ENCODE measurements around the gene SELENOO. TPM values are rescaled to one million over a fixed set of nuclear protein-coding genes. Genes with fewer than 3 reads are reported as not detected.

Gene SELENOO
- total and polyA plus RNA-seq, 2 of the 13 experiments (the other 11 are each of a cell fraction or from before 2014, with no cell fraction given): 14.4 to 19.0 TPM

DNA sequence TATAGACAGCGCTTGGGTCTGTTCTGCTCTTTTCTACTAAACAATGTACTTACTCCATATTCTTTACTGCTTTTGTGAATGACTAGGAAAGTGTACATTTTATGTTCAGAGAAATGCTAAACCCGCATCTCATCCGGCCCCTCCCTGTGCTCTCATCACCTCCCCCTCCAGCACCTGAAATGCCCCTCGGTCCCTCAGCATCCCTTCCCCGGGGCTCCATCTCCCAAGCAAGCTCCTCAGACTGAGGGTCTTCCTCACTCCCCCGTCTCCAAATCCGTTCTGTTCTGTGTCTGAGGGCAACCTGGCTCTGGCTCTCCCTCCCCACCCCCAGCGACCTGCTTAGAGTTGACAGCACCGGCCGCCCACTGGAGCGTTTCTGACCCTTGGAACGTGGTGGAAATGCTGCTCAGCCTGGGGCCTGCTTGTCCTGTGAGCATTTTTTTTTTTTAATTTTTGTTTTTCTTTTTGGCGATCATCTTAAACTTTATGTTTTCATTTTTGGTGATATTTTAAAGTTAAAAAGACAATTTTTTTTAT, 1.4 kb downstream of the SELENOO start (continued):
- TF ChIP-seq, protein P1, sequence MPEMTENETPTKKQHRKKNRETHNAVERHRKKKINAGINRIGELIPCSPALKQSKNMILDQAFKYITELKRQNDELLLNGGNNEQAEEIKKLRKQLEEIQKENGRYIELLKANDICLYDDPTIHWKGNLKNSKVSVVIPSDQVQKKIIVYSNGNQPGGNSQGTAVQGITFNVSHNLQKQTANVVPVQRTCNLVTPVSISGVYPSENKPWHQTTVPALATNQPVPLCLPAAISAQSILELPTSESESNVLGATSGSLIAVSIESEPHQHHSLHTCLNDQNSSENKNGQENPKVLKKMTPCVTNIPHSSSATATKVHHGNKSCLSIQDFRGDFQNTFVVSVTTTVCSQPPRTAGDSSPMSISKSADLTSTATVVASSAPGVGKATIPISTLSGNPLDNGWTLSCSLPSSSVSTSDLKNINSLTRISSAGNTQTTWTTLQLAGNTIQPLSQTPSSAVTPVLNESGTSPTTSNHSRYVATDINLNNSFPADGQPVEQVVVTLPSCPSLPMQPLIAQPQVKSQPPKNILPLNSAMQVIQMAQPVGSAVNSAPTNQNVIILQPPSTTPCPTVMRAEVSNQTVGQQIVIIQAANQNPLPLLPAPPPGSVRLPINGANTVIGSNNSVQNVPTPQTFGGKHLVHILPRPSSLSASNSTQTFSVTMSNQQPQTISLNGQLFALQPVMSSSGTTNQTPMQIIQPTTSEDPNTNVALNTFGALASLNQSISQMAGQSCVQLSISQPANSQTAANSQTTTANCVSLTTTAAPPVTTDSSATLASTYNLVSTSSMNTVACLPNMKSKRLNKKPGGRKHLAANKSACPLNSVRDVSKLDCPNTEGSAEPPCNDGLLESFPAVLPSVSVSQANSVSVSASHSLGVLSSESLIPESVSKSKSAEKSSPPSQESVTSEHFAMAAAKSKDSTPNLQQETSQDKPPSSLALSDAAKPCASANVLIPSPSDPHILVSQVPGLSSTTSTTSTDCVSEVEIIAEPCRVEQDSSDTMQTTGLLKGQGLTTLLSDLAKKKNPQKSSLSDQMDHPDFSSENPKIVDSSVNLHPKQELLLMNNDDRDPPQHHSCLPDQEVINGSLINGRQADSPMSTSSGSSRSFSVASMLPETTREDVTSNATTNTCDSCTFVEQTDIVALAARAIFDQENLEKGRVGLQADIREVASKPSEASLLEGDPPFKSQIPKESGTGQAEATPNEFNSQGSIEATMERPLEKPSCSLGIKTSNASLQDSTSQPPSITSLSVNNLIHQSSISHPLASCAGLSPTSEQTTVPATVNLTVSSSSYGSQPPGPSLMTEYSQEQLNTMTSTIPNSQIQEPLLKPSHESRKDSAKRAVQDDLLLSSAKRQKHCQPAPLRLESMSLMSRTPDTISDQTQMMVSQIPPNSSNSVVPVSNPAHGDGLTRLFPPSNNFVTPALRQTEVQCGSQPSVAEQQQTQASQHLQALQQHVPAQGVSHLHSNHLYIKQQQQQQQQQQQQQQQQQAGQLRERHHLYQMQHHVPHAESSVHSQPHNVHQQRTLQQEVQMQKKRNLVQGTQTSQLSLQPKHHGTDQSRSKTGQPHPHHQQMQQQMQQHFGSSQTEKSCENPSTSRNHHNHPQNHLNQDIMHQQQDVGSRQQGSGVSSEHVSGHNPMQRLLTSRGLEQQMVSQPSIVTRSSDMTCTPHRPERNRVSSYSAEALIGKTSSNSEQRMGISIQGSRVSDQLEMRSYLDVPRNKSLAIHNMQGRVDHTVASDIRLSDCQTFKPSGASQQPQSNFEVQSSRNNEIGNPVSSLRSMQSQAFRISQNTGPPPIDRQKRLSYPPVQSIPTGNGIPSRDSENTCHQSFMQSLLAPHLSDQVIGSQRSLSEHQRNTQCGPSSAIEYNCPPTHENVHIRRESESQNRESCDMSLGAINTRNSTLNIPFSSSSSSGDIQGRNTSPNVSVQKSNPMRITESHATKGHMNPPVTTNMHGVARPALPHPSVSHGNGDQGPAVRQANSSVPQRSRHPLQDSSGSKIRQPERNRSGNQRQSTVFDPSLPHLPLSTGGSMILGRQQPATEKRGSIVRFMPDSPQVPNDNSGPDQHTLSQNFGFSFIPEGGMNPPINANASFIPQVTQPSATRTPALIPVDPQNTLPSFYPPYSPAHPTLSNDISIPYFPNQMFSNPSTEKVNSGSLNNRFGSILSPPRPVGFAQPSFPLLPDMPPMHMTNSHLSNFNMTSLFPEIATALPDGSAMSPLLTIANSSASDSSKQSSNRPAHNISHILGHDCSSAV (CRISPR knock-in tag; IDR thresholded peaks at IDR 0.05; ENCODE audit: borderline replicate concordance): no peak
- peak; percentile 35 for TF ChIP-seq ZFX (CRISPR knock-in tag; IDR thresholded peaks at IDR 0.05; ENCODE audit: low read depth)
- peak; percentile 1; the same call in 1 of the 2 replicates for TF ChIP-seq MEIS2 (CRISPR knock-in tag; IDR thresholded peaks at IDR 0.05)
- no peak for TF ChIP-seq ZNF317 (CRISPR knock-in tag; IDR thresholded peaks at IDR 0.05)
- TF ChIP-seq, protein P2, sequence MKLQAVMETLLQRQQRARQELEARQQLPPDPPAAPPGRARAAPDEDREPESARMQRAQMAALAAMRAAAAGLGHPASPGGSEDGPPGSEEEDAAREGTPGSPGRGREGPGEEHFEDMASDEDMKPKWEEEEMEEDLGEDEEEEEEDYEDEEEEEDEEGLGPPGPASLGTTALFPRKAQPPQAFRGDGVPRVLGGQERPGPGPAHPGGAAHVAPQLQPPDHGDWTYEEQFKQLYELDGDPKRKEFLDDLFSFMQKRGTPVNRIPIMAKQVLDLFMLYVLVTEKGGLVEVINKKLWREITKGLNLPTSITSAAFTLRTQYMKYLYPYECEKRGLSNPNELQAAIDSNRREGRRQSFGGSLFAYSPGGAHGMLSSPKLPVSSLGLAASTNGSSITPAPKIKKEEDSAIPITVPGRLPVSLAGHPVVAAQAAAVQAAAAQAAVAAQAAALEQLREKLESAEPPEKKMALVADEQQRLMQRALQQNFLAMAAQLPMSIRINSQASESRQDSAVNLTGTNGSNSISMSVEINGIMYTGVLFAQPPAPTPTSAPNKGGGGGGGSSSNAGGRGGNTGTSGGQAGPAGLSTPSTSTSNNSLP (IDR thresholded peaks at IDR 0.05; ENCODE audit: low read depth, low read length): no peak
- TF ChIP-seq NR2F6 (IDR thresholded peaks at IDR 0.05): 0 out of 2 replicates have a peak, but pooled peaks have one; percentile 6
- no peak for TF ChIP-seq NR2F6 (CRISPR knock-in tag; IDR thresholded peaks at IDR 0.05)
- no peak for TF ChIP-seq ZNF34 (CRISPR knock-in tag; IDR thresholded peaks at IDR 0.05; ENCODE audit: borderline replicate concordance)

All from HepG2 (cell line).